Fibroblast of mammary gland (primary cell): ENCODE data around the gene PRKG1.

Source experiments
- DNase-seq: peaks from one replicate; pipeline ENCODE4 v3.0.0-alpha.2; 2010; ENCODE audit warnings: low read depth
- H3K4me3 ChIP-seq: 2 replicates; pipeline ENCODE4 v1.5.1; 2011; ENCODE audit warnings: low read depth, mild to moderate bottlenecking, low read length, moderate library complexity; ENCODE audit not compliant: control insufficient read depth
- CTCF ChIP-seq: conservative IDR thresholded peaks from 2 replicates; pipeline ENCODE4 v1.5.1; 2011; ENCODE audit warnings: low read depth, low read length, inconsistent platforms; ENCODE audit not compliant: control insufficient read depth, insufficient read depth

The PRKG1 gene

GRCh38 chr10:51342381-51342780 is 268.1 kb downstream of the PRKG1 start:
- no peak for DNase-seq
- no peak overlapping the region for H3K4me3 ChIP-seq
- no peak for TF ChIP-seq CTCF

GRCh38 chr10:51343391-51343790 is 269.1 kb downstream of the PRKG1 start:
- H3K4me3 ChIP-seq: no peak overlapping the region
- DNase-seq: no peak
- no peak for TF ChIP-seq CTCF

- peak; percentile 25 for DNase-seq
- no peak for TF ChIP-seq CTCF
- H3K4me3 ChIP-seq: no peak overlapping the region
Observed at GRCh38 chr10:51344371-51344770, 270.1 kb downstream of the PRKG1 start.

- no peak overlapping the region for H3K4me3 ChIP-seq
- TF ChIP-seq CTCF: no peak
- no peak for DNase-seq
Observed at GRCh38 chr10:51348622-51349021, 274.3 kb downstream of the PRKG1 start.

- TF ChIP-seq CTCF: no peak
- H3K4me3 ChIP-seq: no peak overlapping the region
- no peak for DNase-seq
Observed at GRCh38 chr10:51357170-51357569, 282.9 kb downstream of the PRKG1 start.

- no peak for DNase-seq
- no peak for TF ChIP-seq CTCF
- no peak overlapping the region for H3K4me3 ChIP-seq
Observed at GRCh38 chr10:51358227-51358626, 283.9 kb downstream of the PRKG1 start.

GRCh38 chr10:51363415-51363814 is 289.1 kb downstream of the PRKG1 start:
- DNase-seq: no peak
- H3K4me3 ChIP-seq: no peak overlapping the region
- TF ChIP-seq CTCF: no peak
